Stimulated activated CD8-positive, alpha-beta memory T cell treated with anti-CD3 and anti-CD28 coated beads, Interleukin-4, amount 100 ng/mL, for 1 hour (primary cell): Measurements from ENCODE around the gene LRPAP1.
"Not testable (repeated sequence)": the region's sequence is repeated elsewhere in the genome, so short reads cannot be mapped to it uniquely, and the experiment has no call there.

Experiments
- DNase-seq, 2 donors: peaks; one replicate each; pipeline ENCODE4 v3.0.0-alpha.2; 2020; ENCODE audit warnings: low read depth in 2 of 2, low spot score in 1 of 2

The LRPAP1 gene

GRCh38 chr4:3531879-3532750 lies at the start of gene LRPAP1:
Gene LRPAP1, minus strand, starts transcription at chr4:3532422. Its CDS starts 10 bp downstream, at chr4:3532412.
- peak; percentile 69 to 77 for DNase-seq

- not testable (repeated sequence) for DNase-seq
Observed at GRCh38 chr4:3581334-3582090, 49.3 kb upstream of the LRPAP1 start.

GRCh38 chr4:3580859-3581258 lies 48.6 kb upstream of the LRPAP1 start:
- DNase-seq: not testable (repeated sequence)

- not testable (repeated sequence) for DNase-seq
Observed at GRCh38 chr4:3578527-3579144, 46.4 kb upstream of the LRPAP1 start.

- DNase-seq: not testable (repeated sequence)
Observed at GRCh38 chr4:3578052-3578451, 45.8 kb upstream of the LRPAP1 start.

- not testable (repeated sequence) for DNase-seq
Observed at GRCh38 chr4:3577208-3577892, 45.1 kb upstream of the LRPAP1 start.

GRCh38 chr4:3576533-3577207 lies 44.4 kb upstream of the LRPAP1 start:
- not testable (repeated sequence) for DNase-seq

GRCh38 chr4:3575426-3576369 lies 43.5 kb upstream of the LRPAP1 start:
- not testable (repeated sequence) for DNase-seq

- not testable (repeated sequence) for DNase-seq
Observed at GRCh38 chr4:3574865-3575264, 42.6 kb upstream of the LRPAP1 start.

GRCh38 chr4:3574346-3574745 lies 42.1 kb upstream of the LRPAP1 start:
- not testable (repeated sequence) for DNase-seq

GRCh38 chr4:3573131-3573530 lies 40.9 kb upstream of the LRPAP1 start:
- no peak for DNase-seq

- no peak for DNase-seq
Observed at GRCh38 chr4:3572363-3572762, 40.1 kb upstream of the LRPAP1 start.

- DNase-seq: no peak
Observed at GRCh38 chr4:3571921-3572320, 39.7 kb upstream of the LRPAP1 start.

- DNase-seq: not testable (repeated sequence)
Observed at GRCh38 chr4:3570923-3571322, 38.7 kb upstream of the LRPAP1 start.

GRCh38 chr4:3569611-3570010 lies 37.4 kb upstream of the LRPAP1 start:
- DNase-seq: not testable (repeated sequence)

GRCh38 chr4:3566701-3567100 lies 34.5 kb upstream of the LRPAP1 start:
- DNase-seq: not testable (repeated sequence)

GRCh38 chr4:3566301-3566700 lies 34.1 kb upstream of the LRPAP1 start:
- DNase-seq: not testable (repeated sequence)

- not testable (repeated sequence) for DNase-seq
Observed at GRCh38 chr4:3564948-3565347, 32.7 kb upstream of the LRPAP1 start.

- no peak for DNase-seq
Observed at GRCh38 chr4:3563403-3563802, 31.2 kb upstream of the LRPAP1 start.
